ENCODE measurements around the gene PCDHGB6.
"Not testable (repeated sequence)": the region's sequence is repeated elsewhere in the genome, so short reads cannot be mapped to it uniquely, and the experiment has no call there.

GRCh38 chr5:141407790-141408505, at the start of gene PCDHGB6:
- not testable (repeated sequence) for TF ChIP-seq POLR2A (IDR thresholded peaks at IDR 0.05; ENCODE audit: low read length); CTCF (IDR thresholded peaks at IDR 0.05); HOXA7 (CRISPR knock-in tag; IDR thresholded peaks at IDR 0.05); HMGXB4 (CRISPR knock-in tag; IDR thresholded peaks at IDR 0.05; ENCODE audit: borderline replicate concordance); HDAC2 (IDR thresholded peaks at IDR 0.05); EP300 (IDR thresholded peaks at IDR 0.05); USF2 (IDR thresholded peaks at IDR 0.05); POLR2AphosphoS2 (conservative IDR thresholded peaks at IDR 0.05; ENCODE audit: low read length); JUN (IDR thresholded peaks at IDR 0.05); BHLHE40 (IDR thresholded peaks at IDR 0.05; ENCODE audit: low read depth, low read length); CEBPB (IDR thresholded peaks at IDR 0.05); SMC3 (IDR thresholded peaks at IDR 0.05); REST (IDR thresholded peaks at IDR 0.05); CBX8 (IDR thresholded peaks at IDR 0.05)

Measured in A549 (cell line).